GM23338 (cell line): ENCODE measurements around the gene ABHD17A. TPM values are rescaled to one million over a fixed set of nuclear protein-coding genes. Genes with fewer than 3 reads are reported as not detected.

ENCODE experiments used
- ATAC-seq: fragments of 200-7000 bp; cut with Tn5 transposase; 3 replicates; pipeline ENCODE4 v1.9.1; 2020
- DNase-seq: peaks from one replicate; pipeline ENCODE4 v3.0.0-alpha.2; 2015; ENCODE audit warnings: low spot score
- H2AFZ ChIP-seq: fragments of 200-600 bp; sonication (generic); 2 replicates; pipeline ENCODE4 v1.8.0; 2016; ENCODE audit warnings: antibody characterized with exemption, mild to moderate bottlenecking, moderate library complexity
- H3F3A ChIP-seq: fragments of 200-600 bp; sonication (generic); replicated peaks from 2 replicates; pipeline ENCODE4 v1.8.0; 2017; ENCODE audit warnings: antibody characterized with exemption, mixed run types, low read depth
- H3K27ac ChIP-seq: fragments of 200-600 bp; sonication (generic); 2 replicates; pipeline ENCODE4 v1.6.1; 2016; ENCODE audit warnings: low read depth
- H3K27me3 ChIP-seq: fragments of 200-600 bp; sonication (generic); 2 replicates; pipeline ENCODE4 v1.8.0; 2016; ENCODE audit warnings: mild to moderate bottlenecking, mixed run types, moderate library complexity; ENCODE audit not compliant: insufficient read depth
- H3K36me3 ChIP-seq: fragments of 200-600 bp; sonication (generic); 2 replicates; pipeline ENCODE4 v1.8.0; 2016; ENCODE audit warnings: mild to moderate bottlenecking; ENCODE audit not compliant: insufficient read depth
- H3K4me1 ChIP-seq: fragments of 200-600 bp; sonication (generic); 2 replicates; pipeline ENCODE4 v1.8.0; 2016; ENCODE audit warnings: mild to moderate bottlenecking, moderate library complexity; ENCODE audit not compliant: insufficient read depth
- H3K4me2 ChIP-seq: fragments of 200-600 bp; sonication (generic); 2 replicates; pipeline ENCODE4 v1.7.1; 2017; ENCODE audit warnings: mixed run types
- H3K4me3 ChIP-seq: fragments of 200-600 bp; sonication (generic); 2 replicates; pipeline ENCODE4 v1.6.1; 2016; ENCODE audit warnings: mixed run types
- H3K79me2 ChIP-seq: fragments of 200-600 bp; sonication (generic); replicated peaks from 2 replicates; pipeline ENCODE4 v1.8.0; 2017; ENCODE audit warnings: mild to moderate bottlenecking; ENCODE audit not compliant: insufficient read depth
- H3K9me2 ChIP-seq: fragments of 200-600 bp; sonication (generic); 2 replicates; pipeline ENCODE4 v1.8.0; 2017; ENCODE audit not compliant: insufficient read depth
- H4K20me1 ChIP-seq: fragments of 200-600 bp; sonication (generic); replicated peaks from 2 replicates; pipeline ENCODE4 v1.8.0; 2017; ENCODE audit warnings: mild to moderate bottlenecking; ENCODE audit not compliant: insufficient read depth
- H3K27ac Mint-ChIP-seq: 2 replicates; pipeline ENCODE4 v1.8.0; 2020; ENCODE audit warnings: inconsistent platforms, mild to moderate bottlenecking, moderate library complexity, mixed read lengths
- H3K27me3 Mint-ChIP-seq: 3 replicates; pipeline ENCODE4 v1.8.0; 2022; ENCODE audit warnings: low read depth, mild to moderate bottlenecking, moderate library complexity, mixed read lengths, inconsistent platforms; ENCODE audit not compliant: insufficient read depth, poor library complexity
- H3K36me3 Mint-ChIP-seq: 3 replicates; pipeline ENCODE4 v1.8.0; 2021; ENCODE audit warnings: low read depth, mild to moderate bottlenecking, inconsistent platforms, moderate library complexity, mixed read lengths
- H3K4me1 Mint-ChIP-seq: 3 replicates; pipeline ENCODE4 v1.8.0; 2020; ENCODE audit warnings: mild to moderate bottlenecking, inconsistent platforms, mixed read lengths
- H3K4me3 Mint-ChIP-seq: 3 replicates; pipeline ENCODE4 v1.8.0; 2021; ENCODE audit warnings: moderate library complexity, mild to moderate bottlenecking, inconsistent platforms, mixed read lengths
- H3K9me3 Mint-ChIP-seq: 3 replicates; pipeline ENCODE4 v1.8.0; 2020; ENCODE audit warnings: moderate library complexity, mild to moderate bottlenecking, inconsistent platforms, mixed read lengths
- CREB1 ChIP-seq: fragments of 250-450 bp; sonication (Bioruptor Pico); IDR thresholded peaks from 2 replicates; pipeline ENCODE4 v1.5.0; 2020; ENCODE audit warnings: low read depth, mild to moderate bottlenecking, moderate library complexity
- EZH2 ChIP-seq: fragments of 200-600 bp; sonication (generic); IDR thresholded peaks from one replicate; pipeline ENCODE4 v1.8.0; 2017; ENCODE audit warnings: antibody characterized with exemption, mild to moderate bottlenecking, low read depth; ENCODE audit not compliant: unreplicated experiment
- EZH2phosphoT487 ChIP-seq: fragments of 200-600 bp; sonication (generic); IDR thresholded peaks from one replicate; pipeline ENCODE4 v1.8.1; 2018; ENCODE audit warnings: antibody characterized with exemption; ENCODE audit not compliant: unreplicated experiment
- JUNB ChIP-seq: IDR thresholded peaks from one replicate; pipeline ENCODE4 v1.6.1; 2016; ENCODE audit warnings: antibody characterized with exemption; ENCODE audit not compliant: unreplicated experiment
- NANOG ChIP-seq: IDR thresholded peaks from 2 replicates; pipeline ENCODE4 v1.6.1; 2016; ENCODE audit warnings: antibody characterized with exemption, borderline replicate concordance
- POLR2AphosphoS5 ChIP-seq: IDR thresholded peaks from 2 replicates; pipeline ENCODE4 v1.6.1; 2016; ENCODE audit warnings: antibody characterized with exemption, low read depth
- STAT1 ChIP-seq: IDR thresholded peaks from one replicate; pipeline ENCODE4 v1.6.1; 2016; ENCODE audit warnings: antibody characterized with exemption; ENCODE audit not compliant: unreplicated experiment
- ZNF114 ChIP-seq: fragments of 250-450 bp; sonication (Bioruptor Pico); IDR thresholded peaks from 2 replicates; pipeline ENCODE4 v1.5.0; 2020; ENCODE audit warnings: mild to moderate bottlenecking, moderate library complexity
- ZNF331 ChIP-seq: fragments of 250-450 bp; sonication (Bioruptor Pico); IDR thresholded peaks from 2 replicates; pipeline ENCODE4 v1.5.0; 2020; ENCODE audit warnings: low read depth, mild to moderate bottlenecking, moderate library complexity
- polyA plus RNA-seq: library from polyadenylated mRNA; unstranded; fragments of >200 nt; fragmentation: Nextera tagmentation; extraction: Ambion mirVana; gene quantifications from 2 replicates; pipeline ENCODE4 v1.2.1, GENCODE V29; 2016
- total RNA-seq: library from RNA; depleted of rRNA; stranded (reverse); fragments of >200 nt; shearing (Covaris generic); gene quantifications from 2 replicates; pipeline ENCODE4 v1.2.3, GENCODE V29; 2014
- TF ChIP-seq, protein P1 (sequence below), 2 experiments: fragments of 200-600 bp in 1 of 2; sonication (generic) in 1 of 2; conservative IDR thresholded peaks; 2 replicates each; pipeline versions ENCODE4 v1.5.1 to v1.6.1; 2016 to 2017; ENCODE audit warnings: antibody characterized with exemption in 2 of 2, low read depth in 2 of 2, mild to moderate bottlenecking in 2 of 2, moderate library complexity in 1 of 2
- TF ChIP-seq, protein P2 (sequence below): IDR thresholded peaks from 2 replicates; pipeline ENCODE4 v1.6.1; 2016; ENCODE audit warnings: antibody characterized with exemption
- TF ChIP-seq, protein P3 (sequence below): IDR thresholded peaks from one replicate; pipeline ENCODE4 v1.6.1; 2018; ENCODE audit warnings: antibody characterized with exemption; ENCODE audit not compliant: unreplicated experiment
- TF ChIP-seq, protein P4 (sequence below): fragments of 250-450 bp; sonication (Bioruptor Pico); IDR thresholded peaks from 2 replicates; pipeline ENCODE4 v1.5.0; 2020; ENCODE audit warnings: mild to moderate bottlenecking, moderate library complexity

Gene ABHD17A
- total and polyA plus RNA-seq, 2 experiments from 2014 or later: 34.2 to 99.9 TPM

DNA sequence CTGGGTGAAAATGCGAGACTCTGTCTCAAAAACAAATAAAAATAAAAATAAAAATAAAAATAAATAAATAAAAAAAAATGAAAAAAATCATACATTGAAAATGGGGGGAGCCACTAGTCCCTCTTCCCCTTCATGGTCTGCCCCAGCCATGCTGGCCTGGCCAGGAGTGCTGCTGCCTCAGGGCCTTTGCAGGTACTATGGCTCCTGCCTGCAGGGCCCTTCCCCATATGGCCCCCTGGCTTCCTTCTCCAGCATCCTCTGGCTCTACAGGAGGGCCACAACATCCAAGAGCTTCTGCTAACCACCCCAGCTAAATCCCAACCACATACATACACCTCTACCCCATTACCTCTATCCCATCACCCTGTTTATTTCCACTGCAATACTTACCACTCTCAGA lies 4.6 kb upstream of the ABHD17A start:
- Histone ChIP-seq H2AFZ (no peak overlapping the region), H4K20me1 (no peaks in the 10 kb centered on the region), H3K4me3 (no peak overlapping the region), H3K9me2 (no peaks in the 10 kb centered on the region), H3K27me3 (no peaks in the 10 kb centered on the region), H3K79me2 (no peaks in the 10 kb centered on the region), H3K4me2 (no peak overlapping the region), H3K36me3 (no peaks in the 10 kb centered on the region), H3F3A (peaks cover 5% of the 10 kb centered on the region), H3K4me1 (no peaks in the 10 kb centered on the region), H3K27ac (no peak overlapping the region)
- DNase-seq: no peak
- H3K9me3 Mint-ChIP-seq: no peaks in the 10 kb centered on the region
- H3K36me3 Mint-ChIP-seq: no peaks in the 10 kb centered on the region
- H3K4me1 Mint-ChIP-seq: peaks cover 7% of the 10 kb centered on the region; the same call in 2 of the 3 replicates
- peaks cover 5% of the 10 kb centered on the region for H3K27me3 Mint-ChIP-seq
- H3K27ac Mint-ChIP-seq: no peak overlapping the region
- TF ChIP-seq POLR2AphosphoS5: no peak
- TF ChIP-seq, protein P1, sequence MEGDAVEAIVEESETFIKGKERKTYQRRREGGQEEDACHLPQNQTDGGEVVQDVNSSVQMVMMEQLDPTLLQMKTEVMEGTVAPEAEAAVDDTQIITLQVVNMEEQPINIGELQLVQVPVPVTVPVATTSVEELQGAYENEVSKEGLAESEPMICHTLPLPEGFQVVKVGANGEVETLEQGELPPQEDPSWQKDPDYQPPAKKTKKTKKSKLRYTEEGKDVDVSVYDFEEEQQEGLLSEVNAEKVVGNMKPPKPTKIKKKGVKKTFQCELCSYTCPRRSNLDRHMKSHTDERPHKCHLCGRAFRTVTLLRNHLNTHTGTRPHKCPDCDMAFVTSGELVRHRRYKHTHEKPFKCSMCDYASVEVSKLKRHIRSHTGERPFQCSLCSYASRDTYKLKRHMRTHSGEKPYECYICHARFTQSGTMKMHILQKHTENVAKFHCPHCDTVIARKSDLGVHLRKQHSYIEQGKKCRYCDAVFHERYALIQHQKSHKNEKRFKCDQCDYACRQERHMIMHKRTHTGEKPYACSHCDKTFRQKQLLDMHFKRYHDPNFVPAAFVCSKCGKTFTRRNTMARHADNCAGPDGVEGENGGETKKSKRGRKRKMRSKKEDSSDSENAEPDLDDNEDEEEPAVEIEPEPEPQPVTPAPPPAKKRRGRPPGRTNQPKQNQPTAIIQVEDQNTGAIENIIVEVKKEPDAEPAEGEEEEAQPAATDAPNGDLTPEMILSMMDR (conservative IDR thresholded peaks at IDR 0.05; ENCODE audit: low read depth in 2 of 2): no peak
- TF ChIP-seq EZH2phosphoT487: no peak
- TF ChIP-seq, protein P2, sequence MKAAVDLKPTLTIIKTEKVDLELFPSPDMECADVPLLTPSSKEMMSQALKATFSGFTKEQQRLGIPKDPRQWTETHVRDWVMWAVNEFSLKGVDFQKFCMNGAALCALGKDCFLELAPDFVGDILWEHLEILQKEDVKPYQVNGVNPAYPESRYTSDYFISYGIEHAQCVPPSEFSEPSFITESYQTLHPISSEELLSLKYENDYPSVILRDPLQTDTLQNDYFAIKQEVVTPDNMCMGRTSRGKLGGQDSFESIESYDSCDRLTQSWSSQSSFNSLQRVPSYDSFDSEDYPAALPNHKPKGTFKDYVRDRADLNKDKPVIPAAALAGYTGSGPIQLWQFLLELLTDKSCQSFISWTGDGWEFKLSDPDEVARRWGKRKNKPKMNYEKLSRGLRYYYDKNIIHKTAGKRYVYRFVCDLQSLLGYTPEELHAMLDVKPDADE: no peak
- TF ChIP-seq ZNF331 (CRISPR knock-in tag): no peak
- TF ChIP-seq, protein P3, sequence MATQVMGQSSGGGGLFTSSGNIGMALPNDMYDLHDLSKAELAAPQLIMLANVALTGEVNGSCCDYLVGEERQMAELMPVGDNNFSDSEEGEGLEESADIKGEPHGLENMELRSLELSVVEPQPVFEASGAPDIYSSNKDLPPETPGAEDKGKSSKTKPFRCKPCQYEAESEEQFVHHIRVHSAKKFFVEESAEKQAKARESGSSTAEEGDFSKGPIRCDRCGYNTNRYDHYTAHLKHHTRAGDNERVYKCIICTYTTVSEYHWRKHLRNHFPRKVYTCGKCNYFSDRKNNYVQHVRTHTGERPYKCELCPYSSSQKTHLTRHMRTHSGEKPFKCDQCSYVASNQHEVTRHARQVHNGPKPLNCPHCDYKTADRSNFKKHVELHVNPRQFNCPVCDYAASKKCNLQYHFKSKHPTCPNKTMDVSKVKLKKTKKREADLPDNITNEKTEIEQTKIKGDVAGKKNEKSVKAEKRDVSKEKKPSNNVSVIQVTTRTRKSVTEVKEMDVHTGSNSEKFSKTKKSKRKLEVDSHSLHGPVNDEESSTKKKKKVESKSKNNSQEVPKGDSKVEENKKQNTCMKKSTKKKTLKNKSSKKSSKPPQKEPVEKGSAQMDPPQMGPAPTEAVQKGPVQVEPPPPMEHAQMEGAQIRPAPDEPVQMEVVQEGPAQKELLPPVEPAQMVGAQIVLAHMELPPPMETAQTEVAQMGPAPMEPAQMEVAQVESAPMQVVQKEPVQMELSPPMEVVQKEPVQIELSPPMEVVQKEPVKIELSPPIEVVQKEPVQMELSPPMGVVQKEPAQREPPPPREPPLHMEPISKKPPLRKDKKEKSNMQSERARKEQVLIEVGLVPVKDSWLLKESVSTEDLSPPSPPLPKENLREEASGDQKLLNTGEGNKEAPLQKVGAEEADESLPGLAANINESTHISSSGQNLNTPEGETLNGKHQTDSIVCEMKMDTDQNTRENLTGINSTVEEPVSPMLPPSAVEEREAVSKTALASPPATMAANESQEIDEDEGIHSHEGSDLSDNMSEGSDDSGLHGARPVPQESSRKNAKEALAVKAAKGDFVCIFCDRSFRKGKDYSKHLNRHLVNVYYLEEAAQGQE: no peak
- TF ChIP-seq, protein P4, sequence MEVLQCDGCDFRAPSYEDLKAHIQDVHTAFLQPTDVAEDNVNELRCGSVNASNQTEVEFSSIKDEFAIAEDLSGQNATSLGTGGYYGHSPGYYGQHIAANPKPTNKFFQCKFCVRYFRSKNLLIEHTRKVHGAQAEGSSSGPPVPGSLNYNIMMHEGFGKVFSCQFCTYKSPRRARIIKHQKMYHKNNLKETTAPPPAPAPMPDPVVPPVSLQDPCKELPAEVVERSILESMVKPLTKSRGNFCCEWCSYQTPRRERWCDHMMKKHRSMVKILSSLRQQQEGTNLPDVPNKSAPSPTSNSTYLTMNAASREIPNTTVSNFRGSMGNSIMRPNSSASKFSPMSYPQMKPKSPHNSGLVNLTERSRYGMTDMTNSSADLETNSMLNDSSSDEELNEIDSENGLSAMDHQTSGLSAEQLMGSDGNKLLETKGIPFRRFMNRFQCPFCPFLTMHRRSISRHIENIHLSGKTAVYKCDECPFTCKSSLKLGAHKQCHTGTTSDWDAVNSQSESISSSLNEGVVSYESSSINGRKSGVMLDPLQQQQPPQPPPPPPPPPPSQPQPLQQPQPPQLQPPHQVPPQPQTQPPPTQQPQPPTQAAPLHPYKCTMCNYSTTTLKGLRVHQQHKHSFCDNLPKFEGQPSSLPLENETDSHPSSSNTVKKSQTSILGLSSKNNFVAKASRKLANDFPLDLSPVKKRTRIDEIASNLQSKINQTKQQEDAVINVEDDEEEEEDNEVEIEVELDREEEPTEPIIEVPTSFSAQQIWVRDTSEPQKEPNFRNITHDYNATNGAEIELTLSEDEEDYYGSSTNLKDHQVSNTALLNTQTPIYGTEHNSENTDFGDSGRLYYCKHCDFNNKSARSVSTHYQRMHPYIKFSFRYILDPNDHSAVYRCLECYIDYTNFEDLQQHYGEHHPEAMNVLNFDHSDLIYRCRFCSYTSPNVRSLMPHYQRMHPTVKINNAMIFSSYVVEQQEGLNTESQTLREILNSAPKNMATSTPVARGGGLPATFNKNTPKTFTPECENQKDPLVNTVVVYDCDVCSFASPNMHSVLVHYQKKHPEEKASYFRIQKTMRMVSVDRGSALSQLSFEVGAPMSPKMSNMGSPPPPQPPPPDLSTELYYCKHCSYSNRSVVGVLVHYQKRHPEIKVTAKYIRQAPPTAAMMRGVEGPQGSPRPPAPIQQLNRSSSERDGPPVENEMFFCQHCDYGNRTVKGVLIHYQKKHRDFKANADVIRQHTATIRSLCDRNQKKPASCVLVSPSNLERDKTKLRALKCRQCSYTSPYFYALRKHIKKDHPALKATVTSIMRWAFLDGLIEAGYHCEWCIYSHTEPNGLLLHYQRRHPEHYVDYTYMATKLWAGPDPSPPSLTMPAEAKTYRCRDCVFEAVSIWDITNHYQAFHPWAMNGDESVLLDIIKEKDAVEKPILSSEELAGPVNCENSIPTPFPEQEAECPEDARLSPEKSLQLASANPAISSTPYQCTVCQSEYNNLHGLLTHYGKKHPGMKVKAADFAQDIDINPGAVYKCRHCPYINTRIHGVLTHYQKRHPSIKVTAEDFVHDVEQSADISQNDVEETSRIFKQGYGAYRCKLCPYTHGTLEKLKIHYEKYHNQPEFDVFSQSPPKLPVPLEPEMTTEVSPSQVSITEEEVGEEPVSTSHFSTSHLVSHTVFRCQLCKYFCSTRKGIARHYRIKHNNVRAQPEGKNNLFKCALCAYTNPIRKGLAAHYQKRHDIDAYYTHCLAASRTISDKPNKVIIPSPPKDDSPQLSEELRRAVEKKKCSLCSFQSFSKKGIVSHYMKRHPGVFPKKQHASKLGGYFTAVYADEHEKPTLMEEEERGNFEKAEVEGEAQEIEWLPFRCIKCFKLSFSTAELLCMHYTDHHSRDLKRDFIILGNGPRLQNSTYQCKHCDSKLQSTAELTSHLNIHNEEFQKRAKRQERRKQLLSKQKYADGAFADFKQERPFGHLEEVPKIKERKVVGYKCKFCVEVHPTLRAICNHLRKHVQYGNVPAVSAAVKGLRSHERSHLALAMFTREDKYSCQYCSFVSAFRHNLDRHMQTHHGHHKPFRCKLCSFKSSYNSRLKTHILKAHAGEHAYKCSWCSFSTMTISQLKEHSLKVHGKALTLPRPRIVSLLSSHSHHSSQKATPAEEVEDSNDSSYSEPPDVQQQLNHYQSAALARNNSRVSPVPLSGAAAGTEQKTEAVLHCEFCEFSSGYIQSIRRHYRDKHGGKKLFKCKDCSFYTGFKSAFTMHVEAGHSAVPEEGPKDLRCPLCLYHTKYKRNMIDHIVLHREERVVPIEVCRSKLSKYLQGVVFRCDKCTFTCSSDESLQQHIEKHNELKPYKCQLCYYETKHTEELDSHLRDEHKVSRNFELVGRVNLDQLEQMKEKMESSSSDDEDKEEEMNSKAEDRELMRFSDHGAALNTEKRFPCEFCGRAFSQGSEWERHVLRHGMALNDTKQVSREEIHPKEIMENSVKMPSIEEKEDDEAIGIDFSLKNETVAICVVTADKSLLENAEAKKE (CRISPR knock-in tag): no peak
- TF ChIP-seq JUNB: no peak
- TF ChIP-seq STAT1: no peak
- no peak for TF ChIP-seq EZH2
- TF ChIP-seq CREB1 (CRISPR knock-in tag): no peak
- no peak for TF ChIP-seq NANOG
- TF ChIP-seq ZNF114 (CRISPR knock-in tag): no peak
- no peak overlapping the region for H3K4me3 Mint-ChIP-seq
- ATAC-seq: no peak
